ENCODE measurements around the gene KDR.

- no peak for TF ChIP-seq SP1 (IDR thresholded peaks at IDR 0.05)
- TF ChIP-seq NFRKB (IDR thresholded peaks at IDR 0.05), result no peak
- TF ChIP-seq BHLHE40 (IDR thresholded peaks at IDR 0.05; ENCODE audit: borderline replicate concordance), result no peak
- no peak for TF ChIP-seq FOXM1 (IDR thresholded peaks at IDR 0.05; ENCODE audit: borderline replicate concordance)
- TF ChIP-seq SUZ12 (IDR thresholded peaks at IDR 0.05), result no peak
- TF ChIP-seq PKNOX1 (IDR thresholded peaks at IDR 0.05), result no peak
- no peak for TF ChIP-seq CTBP1 (IDR thresholded peaks at IDR 0.05; ENCODE audit: borderline replicate concordance)
- no peak for TF ChIP-seq ELF4 (IDR thresholded peaks at IDR 0.05)
These were observed 35.5 kb downstream of the KDR start for GRCh38 chr4:55089916-55090315.

Measured in HEK293T (cell line).